IgD-negative memory B cell (primary cell): Measurements from ENCODE around the gene IKZF1. TPM values are rescaled to one million over a fixed set of nuclear protein-coding genes. Genes with fewer than 3 reads are reported as not detected.

ENCODE experiments used
- H3K27ac Mint-ChIP-seq, 3 donors: one replicate each; pipeline ENCODE4 v1.8.0; 2020 to 2022; ENCODE audit warnings: mild to moderate bottlenecking in 3 of 3, mixed read lengths in 3 of 3, moderate library complexity in 1 of 3
- H3K27me3 Mint-ChIP-seq: one replicate; pipeline ENCODE4 v1.8.0; 2021; ENCODE audit warnings: mixed read lengths
- H3K36me3 Mint-ChIP-seq: one replicate; pipeline ENCODE4 v1.8.0; 2020; ENCODE audit warnings: mild to moderate bottlenecking, mixed read lengths
- H3K4me1 Mint-ChIP-seq, 3 donors: one replicate each; pipeline ENCODE4 v1.8.0; 2020 to 2022; ENCODE audit warnings: mixed read lengths in 3 of 3, mild to moderate bottlenecking in 1 of 3
- H3K4me3 Mint-ChIP-seq, 4 donors: one replicate each; pipeline ENCODE4 v1.8.0; 2020 to 2022; ENCODE audit warnings: mild to moderate bottlenecking in 4 of 4, mixed read lengths in 4 of 4, moderate library complexity in 3 of 4
- H3K9me3 Mint-ChIP-seq, 3 donors: one replicate each; pipeline ENCODE4 v1.8.0; 2020 to 2021; ENCODE audit warnings: mixed read lengths in 3 of 3, mild to moderate bottlenecking in 1 of 3
- polyA plus RNA-seq: library from polyadenylated mRNA; unstranded; fragments of 300-500 nt; fragmentation: Illumina TruSeq; gene quantifications from one replicate; pipeline ENCODE4 v1.2.3, GENCODE V29; 2021

Gene IKZF1
- polyA plus RNA-seq, 1 donor from 2014 or later, result 213 TPM

- H3K9me3 Mint-ChIP-seq, result no peaks in the 10 kb centered on the region
- H3K4me1 Mint-ChIP-seq, result no peaks in the 10 kb centered on the region
- H3K4me3 Mint-ChIP-seq, result no peak overlapping the region
- H3K27ac Mint-ChIP-seq, result no peak overlapping the region
- H3K27me3 Mint-ChIP-seq, result no peaks in the 10 kb centered on the region
- H3K36me3 Mint-ChIP-seq, result peaks cover 2% of the 10 kb centered on the region
Observed at GRCh38 chr7:50431722-50432305, 127.3 kb downstream of the IKZF1 start.

GRCh38 chr7:50436133-50436806 lies 131.8 kb downstream of the IKZF1 start:
- H3K4me3 Mint-ChIP-seq, result no peak overlapping the region
- no peak overlapping the region for H3K27ac Mint-ChIP-seq
- H3K36me3 Mint-ChIP-seq, result peaks cover 9% of the 10 kb centered on the region
- H3K9me3 Mint-ChIP-seq, result peaks cover 0 to 3% (median 2%) of the 10 kb centered on the region in 3 donors
- H3K27me3 Mint-ChIP-seq, result no peaks in the 10 kb centered on the region
- no peaks in the 10 kb centered on the region for H3K4me1 Mint-ChIP-seq

GRCh38 chr7:50446542-50446960 lies 142.0 kb downstream of the IKZF1 start:
- Mint-ChIP-seq H3K9me3 (no peaks in the 10 kb centered on the region), H3K36me3 (peaks cover 10% of the 10 kb centered on the region), H3K27me3 (no peaks in the 10 kb centered on the region), H3K4me1 (peaks cover 4 to 26% (median 16%) of the 10 kb centered on the region in 3 donors), H3K27ac (peak overlapping the region in 2 of 3 donors; percentile 24 to 30), H3K4me3 (peak overlapping the region in 1 of 4 donors; percentile 60)

- no peaks in the 10 kb centered on the region for H3K27me3 Mint-ChIP-seq
- H3K4me1 Mint-ChIP-seq, result peaks cover 4 to 26% (median 16%) of the 10 kb centered on the region in 3 donors
- no peaks in the 10 kb centered on the region for H3K9me3 Mint-ChIP-seq
Observed at GRCh38 chr7:50448823-50449222, 144.3 kb downstream of the IKZF1 start.

GRCh38 chr7:50449501-50449880 lies 145.0 kb downstream of the IKZF1 start:
- Mint-ChIP-seq H3K4me1 (peaks cover 4 to 21% (median 15%) of the 10 kb centered on the region in 3 donors), H3K27me3 (no peaks in the 10 kb centered on the region), H3K36me3 (peaks cover 2% of the 10 kb centered on the region), H3K27ac (peak overlapping the region in 2 of 3 donors; percentile 64 to 95), H3K4me3 (peak overlapping the region; percentile 88 to 95 (median 91)), H3K9me3 (no peaks in the 10 kb centered on the region)

More at GRCh38 chr7:50448823-50449222, 144.3 kb downstream of the IKZF1 start:
- Mint-ChIP-seq H3K27ac (peak overlapping the region in 2 of 3 donors; percentile 64 to 95), H3K4me3 (peak overlapping the region in 3 of 4 donors; percentile 4 to 89 (median 15)), H3K36me3 (peaks cover 5% of the 10 kb centered on the region)

- Mint-ChIP-seq H3K27ac (peak within 1 kb of the TSS; percentile 92 to 97 (median 95)), H3K9me3 (no peaks in the 10 kb centered on the region), H3K36me3 (peaks cover 2% of the 10 kb centered on the region), H3K4me3 (peak within 1 kb of the TSS; percentile 89 to 96 (median 94)), H3K4me1 (peaks cover 4 to 21% (median 15%) of the 10 kb centered on the region in 3 donors), H3K27me3 (no peaks in the 10 kb centered on the region)
Observed at GRCh38 chr7:50449881-50450589, 145.5 kb downstream of the IKZF1 start, which contains the start of gene FIGNL1. TSS of gene FIGNL1 (minus strand) at chr7:50450350. CDS start at chr7:50447287, 3,063 bp downstream.

GRCh38 chr7:50450590-50451032 lies 146.1 kb downstream of the IKZF1 start:
- Mint-ChIP-seq H3K36me3 (peaks cover 3% of the 10 kb centered on the region), H3K4me1 (peaks cover 4 to 18% (median 13%) of the 10 kb centered on the region in 3 donors), H3K27ac (peak overlapping the region; percentile 92 to 97 (median 95)), H3K27me3 (peaks cover 4% of the 10 kb centered on the region), H3K4me3 (peak overlapping the region; percentile 89 to 96 (median 94)), H3K9me3 (no peaks in the 10 kb centered on the region)

Other genes with a start within 250 kb of the IKZF1 start
- not detected for gene ZPBP, start 211.5 kb upstream of the IKZF1 start, polyA plus RNA-seq
- 7.4 TPM for gene FIGNL1, start 145.6 kb downstream of the IKZF1 start, polyA plus RNA-seq